Nephron progenitor cell (in vitro differentiated cells): ENCODE data around the gene RELT.

Experiments
- DNase-seq: peaks from one replicate; pipeline ENCODE4 v3.0.0; 2021
- H3K27ac Mint-ChIP-seq: 2 replicates; pipeline ENCODE4 v1.8.0; 2021; ENCODE audit warnings: mild to moderate bottlenecking, moderate library complexity, mixed read lengths
- H3K27me3 Mint-ChIP-seq: 2 replicates; pipeline ENCODE4 v1.8.0; 2021; ENCODE audit warnings: mild to moderate bottlenecking, low read depth, mixed read lengths; ENCODE audit not compliant: poor library complexity
- H3K36me3 Mint-ChIP-seq: 2 replicates; pipeline ENCODE4 v1.8.0; 2021; ENCODE audit warnings: low read depth, mixed read lengths
- H3K4me1 Mint-ChIP-seq: 2 replicates; pipeline ENCODE4 v1.8.0; 2021; ENCODE audit warnings: mixed read lengths
- H3K4me3 Mint-ChIP-seq: 2 replicates; pipeline ENCODE4 v1.8.0; 2021; ENCODE audit warnings: mild to moderate bottlenecking, moderate library complexity, mixed read lengths
- H3K9me3 Mint-ChIP-seq: 2 replicates; pipeline ENCODE4 v1.8.0; 2021; ENCODE audit warnings: mild to moderate bottlenecking, moderate library complexity, mixed read lengths
- TF ChIP-seq, protein P1 (sequence below): fragments of 200-600 bp; sonication (generic); IDR thresholded peaks from 2 replicates; pipeline ENCODE4 v1.5.0; 2021; ENCODE audit warnings: antibody characterized with exemption

The RELT gene

GRCh38 chr11:73333173-73333572, 43.0 kb upstream of the RELT start:
- peak overlapping the region; percentile 69 for H3K4me3 Mint-ChIP-seq
- peaks cover 3% of the 10 kb centered on the region for H3K27me3 Mint-ChIP-seq
- no peak for DNase-seq
- peaks cover 92% of the 10 kb centered on the region for H3K4me1 Mint-ChIP-seq
- TF ChIP-seq, protein P1, sequence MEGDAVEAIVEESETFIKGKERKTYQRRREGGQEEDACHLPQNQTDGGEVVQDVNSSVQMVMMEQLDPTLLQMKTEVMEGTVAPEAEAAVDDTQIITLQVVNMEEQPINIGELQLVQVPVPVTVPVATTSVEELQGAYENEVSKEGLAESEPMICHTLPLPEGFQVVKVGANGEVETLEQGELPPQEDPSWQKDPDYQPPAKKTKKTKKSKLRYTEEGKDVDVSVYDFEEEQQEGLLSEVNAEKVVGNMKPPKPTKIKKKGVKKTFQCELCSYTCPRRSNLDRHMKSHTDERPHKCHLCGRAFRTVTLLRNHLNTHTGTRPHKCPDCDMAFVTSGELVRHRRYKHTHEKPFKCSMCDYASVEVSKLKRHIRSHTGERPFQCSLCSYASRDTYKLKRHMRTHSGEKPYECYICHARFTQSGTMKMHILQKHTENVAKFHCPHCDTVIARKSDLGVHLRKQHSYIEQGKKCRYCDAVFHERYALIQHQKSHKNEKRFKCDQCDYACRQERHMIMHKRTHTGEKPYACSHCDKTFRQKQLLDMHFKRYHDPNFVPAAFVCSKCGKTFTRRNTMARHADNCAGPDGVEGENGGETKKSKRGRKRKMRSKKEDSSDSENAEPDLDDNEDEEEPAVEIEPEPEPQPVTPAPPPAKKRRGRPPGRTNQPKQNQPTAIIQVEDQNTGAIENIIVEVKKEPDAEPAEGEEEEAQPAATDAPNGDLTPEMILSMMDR = no peak
- no peaks in the 10 kb centered on the region for H3K9me3 Mint-ChIP-seq
- H3K36me3 Mint-ChIP-seq = no peaks in the 10 kb centered on the region
- peak overlapping the region; percentile 98 for H3K27ac Mint-ChIP-seq

DNA sequence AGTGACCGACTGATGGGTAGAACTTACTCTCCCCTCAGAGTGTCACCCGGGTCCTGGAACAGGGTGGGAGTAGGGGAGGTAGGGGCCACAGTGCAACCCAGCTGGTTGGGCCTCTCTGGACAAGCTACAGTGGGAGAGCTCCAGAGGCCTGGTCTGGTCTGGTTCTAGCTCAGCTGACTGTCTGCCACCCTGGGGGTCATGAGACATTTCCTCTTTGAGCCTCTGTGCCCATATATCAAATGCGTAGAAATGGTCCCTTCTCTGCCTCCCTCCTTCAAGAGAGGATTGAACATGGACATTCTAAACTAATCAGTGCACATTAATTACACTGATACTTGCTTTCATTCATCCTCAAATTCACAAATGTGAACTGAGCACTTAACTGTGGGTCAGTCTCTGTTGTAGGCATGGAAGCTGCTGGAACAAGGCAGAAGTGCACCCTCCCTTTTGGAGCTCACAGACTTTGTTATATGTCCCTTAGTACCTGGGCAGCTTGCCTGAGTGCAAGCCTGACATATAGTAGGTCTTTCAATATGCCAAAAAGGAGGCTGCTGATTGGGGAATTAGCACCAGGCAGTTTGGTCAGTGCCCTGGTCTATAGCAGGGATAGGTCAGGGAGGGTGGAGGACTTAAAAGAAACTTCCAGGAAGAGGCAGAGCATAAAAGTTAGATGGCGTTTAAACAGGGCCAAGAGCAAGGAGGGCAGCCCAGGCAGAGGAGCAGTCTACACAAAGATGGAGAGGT, 42.4 kb upstream of the RELT start:
- no peaks in the 10 kb centered on the region for H3K9me3 Mint-ChIP-seq
- H3K4me1 Mint-ChIP-seq = peaks cover 92% of the 10 kb centered on the region
- no peak for DNase-seq
- no peaks in the 10 kb centered on the region for H3K36me3 Mint-ChIP-seq
- H3K4me3 Mint-ChIP-seq = peak overlapping the region; percentile 63
- H3K27ac Mint-ChIP-seq = peak overlapping the region; percentile 98
- peaks cover 3% of the 10 kb centered on the region for H3K27me3 Mint-ChIP-seq
- TF ChIP-seq, protein P1 = no peak

- TF ChIP-seq, protein P1 = no peak
- peak overlapping the region; percentile 63 for H3K4me3 Mint-ChIP-seq
- H3K27me3 Mint-ChIP-seq = peaks cover 3% of the 10 kb centered on the region
- H3K36me3 Mint-ChIP-seq = no peaks in the 10 kb centered on the region
- H3K4me1 Mint-ChIP-seq = peaks cover 89% of the 10 kb centered on the region
- H3K27ac Mint-ChIP-seq = peak overlapping the region; percentile 98
- no peaks in the 10 kb centered on the region for H3K9me3 Mint-ChIP-seq
- DNase-seq = peak; percentile 38
Observed at GRCh38 chr11:73334384-73335203, 41.6 kb upstream of the RELT start.

GRCh38 chr11:73335204-73335923, 40.8 kb upstream of the RELT start:
- peaks cover 4% of the 10 kb centered on the region for H3K27me3 Mint-ChIP-seq
- H3K9me3 Mint-ChIP-seq = no peaks in the 10 kb centered on the region
- H3K36me3 Mint-ChIP-seq = peaks cover 2% of the 10 kb centered on the region
- H3K4me1 Mint-ChIP-seq = peaks cover 87% of the 10 kb centered on the region
- TF ChIP-seq, protein P1 = peak; percentile 96
- peak overlapping the region; percentile 71 for H3K27ac Mint-ChIP-seq
- peak overlapping the region; percentile 2 for H3K4me3 Mint-ChIP-seq
- DNase-seq = peak; percentile 95

GRCh38 chr11:73337846-73338245, 38.4 kb upstream of the RELT start:
- H3K27ac Mint-ChIP-seq = no peak overlapping the region
- H3K9me3 Mint-ChIP-seq = no peaks in the 10 kb centered on the region
- H3K4me1 Mint-ChIP-seq = peaks cover 83% of the 10 kb centered on the region
- no peak overlapping the region for H3K4me3 Mint-ChIP-seq
- DNase-seq = no peak
- H3K36me3 Mint-ChIP-seq = peaks cover 14% of the 10 kb centered on the region
- TF ChIP-seq, protein P1 = no peak
- H3K27me3 Mint-ChIP-seq = peaks cover 20% of the 10 kb centered on the region
